T-helper 2 cell treated with Interferon-gamma antibody and Interleukin-4, amounts not matched to agents 5 μg/mL and 100 μg/mL, for 36 hours (primary cell): Measurements from ENCODE around the gene CBX2.

Source experiments
- DNase-seq: peaks from one replicate; pipeline ENCODE4 v3.0.0; 2021; ENCODE audit warnings: low spot score
- H3K27ac Mint-ChIP-seq: one replicate; pipeline ENCODE4 v1.8.0; 2021; ENCODE audit warnings: mild to moderate bottlenecking, mixed read lengths
- H3K27me3 Mint-ChIP-seq: one replicate; pipeline ENCODE4 v1.8.0; 2021; ENCODE audit warnings: low read depth, mixed read lengths
- H3K36me3 Mint-ChIP-seq: one replicate; pipeline ENCODE4 v1.8.0; 2021; ENCODE audit warnings: low read depth, mixed read lengths
- H3K4me1 Mint-ChIP-seq: one replicate; pipeline ENCODE4 v1.8.0; 2021; ENCODE audit warnings: low read depth, mixed read lengths
- H3K4me3 Mint-ChIP-seq: one replicate; pipeline ENCODE4 v1.8.0; 2022; ENCODE audit warnings: mild to moderate bottlenecking, moderate library complexity, mixed read lengths
- H3K9me3 Mint-ChIP-seq: one replicate; pipeline ENCODE4 v1.8.0; 2021; ENCODE audit warnings: mixed read lengths

CBX2 gene

DNA sequence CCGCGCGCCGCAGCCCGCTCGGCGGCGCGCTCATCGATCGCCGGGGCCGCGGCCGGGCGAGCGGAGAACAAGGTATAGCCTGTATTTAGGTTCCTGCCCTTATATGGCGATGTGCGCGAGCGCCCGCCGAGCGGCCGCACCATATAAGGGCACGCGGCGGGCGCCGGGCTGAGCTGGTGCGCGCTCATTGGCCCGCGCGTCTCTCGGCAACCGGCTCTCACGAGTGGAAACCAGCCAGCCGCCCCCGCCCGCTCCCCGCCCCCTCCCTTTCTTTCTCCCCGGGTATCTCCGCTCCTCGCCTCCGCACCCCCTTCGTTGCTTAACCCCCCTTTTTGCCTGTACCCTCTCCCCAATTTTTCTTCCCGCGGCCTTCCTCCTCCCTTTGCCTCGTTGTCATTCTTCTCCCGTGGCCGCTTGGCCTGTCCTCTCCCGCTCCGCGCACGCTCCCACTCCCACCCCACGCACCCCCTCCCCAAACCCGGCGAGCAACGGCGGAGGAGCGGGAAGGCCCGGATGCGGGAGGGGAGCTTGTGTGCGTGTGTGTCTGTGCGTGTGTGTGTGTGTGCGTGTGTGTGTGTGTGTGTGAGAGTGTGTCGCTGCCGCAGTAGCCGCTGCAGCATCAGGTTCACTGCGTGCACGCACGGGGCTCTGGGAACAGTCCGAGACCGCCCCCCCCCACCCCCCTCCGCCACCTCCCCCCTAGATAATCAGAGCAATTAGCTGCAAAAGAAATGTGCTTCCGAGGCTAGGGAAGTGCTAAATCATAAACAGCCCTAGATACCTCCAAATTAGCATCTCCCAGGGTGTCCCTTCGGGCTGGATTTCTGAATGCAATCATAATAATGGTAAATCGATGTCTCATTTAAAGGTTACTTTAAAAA is 32.4 kb downstream of the CBX2 start:
- Mint-ChIP-seq H3K4me1 (peaks cover 27% of the 10 kb centered on the region), H3K27ac (peak overlapping the region; percentile 26), H3K36me3 (no peaks in the 10 kb centered on the region), H3K27me3 (peaks cover 66% of the 10 kb centered on the region), H3K4me3 (peak overlapping the region; percentile 49), H3K9me3 (no peaks in the 10 kb centered on the region)
- peak; percentile 85 for DNase-seq

- H3K4me1 Mint-ChIP-seq, result peaks cover 21% of the 10 kb centered on the region
- H3K4me3 Mint-ChIP-seq, result peak overlapping the region; percentile 61
- peaks cover 61% of the 10 kb centered on the region for H3K27me3 Mint-ChIP-seq
- H3K36me3 Mint-ChIP-seq, result no peaks in the 10 kb centered on the region
- peak overlapping the region; percentile 26 for H3K27ac Mint-ChIP-seq
- no peaks in the 10 kb centered on the region for H3K9me3 Mint-ChIP-seq
- no peak for DNase-seq
Observed at GRCh38 chr17:79811011-79811867, 33.3 kb downstream of the CBX2 start.

DNA sequence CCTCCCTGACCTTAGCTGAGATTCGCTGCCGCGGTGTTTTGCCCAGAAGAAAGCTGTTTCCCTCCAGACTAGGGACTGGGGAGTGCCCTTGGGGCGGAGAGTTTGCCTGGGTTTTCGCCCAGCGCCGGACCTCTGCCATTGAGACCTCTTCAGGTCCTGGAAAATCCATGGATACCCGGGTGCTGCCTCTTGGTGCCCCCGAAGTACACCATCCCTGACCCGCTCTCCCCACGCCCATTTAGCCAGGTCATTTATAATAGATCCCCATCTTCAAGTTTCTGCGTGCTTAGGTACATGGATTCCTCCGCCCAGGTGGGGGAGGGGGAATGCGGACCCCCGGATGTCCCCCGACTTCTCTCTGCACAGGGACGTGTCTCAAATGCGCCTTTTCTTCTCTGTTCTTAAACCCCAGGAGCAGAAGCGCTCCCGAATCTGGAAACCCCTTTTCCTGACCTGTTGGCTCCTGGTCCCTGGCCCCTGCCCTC is 34.0 kb downstream of the CBX2 start:
- no peak for DNase-seq
- no peaks in the 10 kb centered on the region for H3K9me3 Mint-ChIP-seq
- H3K36me3 Mint-ChIP-seq, result no peaks in the 10 kb centered on the region
- peak overlapping the region; percentile 61 for H3K4me3 Mint-ChIP-seq
- peaks cover 21% of the 10 kb centered on the region for H3K4me1 Mint-ChIP-seq
- H3K27ac Mint-ChIP-seq, result peak overlapping the region; percentile 26
- H3K27me3 Mint-ChIP-seq, result peaks cover 61% of the 10 kb centered on the region

DNA sequence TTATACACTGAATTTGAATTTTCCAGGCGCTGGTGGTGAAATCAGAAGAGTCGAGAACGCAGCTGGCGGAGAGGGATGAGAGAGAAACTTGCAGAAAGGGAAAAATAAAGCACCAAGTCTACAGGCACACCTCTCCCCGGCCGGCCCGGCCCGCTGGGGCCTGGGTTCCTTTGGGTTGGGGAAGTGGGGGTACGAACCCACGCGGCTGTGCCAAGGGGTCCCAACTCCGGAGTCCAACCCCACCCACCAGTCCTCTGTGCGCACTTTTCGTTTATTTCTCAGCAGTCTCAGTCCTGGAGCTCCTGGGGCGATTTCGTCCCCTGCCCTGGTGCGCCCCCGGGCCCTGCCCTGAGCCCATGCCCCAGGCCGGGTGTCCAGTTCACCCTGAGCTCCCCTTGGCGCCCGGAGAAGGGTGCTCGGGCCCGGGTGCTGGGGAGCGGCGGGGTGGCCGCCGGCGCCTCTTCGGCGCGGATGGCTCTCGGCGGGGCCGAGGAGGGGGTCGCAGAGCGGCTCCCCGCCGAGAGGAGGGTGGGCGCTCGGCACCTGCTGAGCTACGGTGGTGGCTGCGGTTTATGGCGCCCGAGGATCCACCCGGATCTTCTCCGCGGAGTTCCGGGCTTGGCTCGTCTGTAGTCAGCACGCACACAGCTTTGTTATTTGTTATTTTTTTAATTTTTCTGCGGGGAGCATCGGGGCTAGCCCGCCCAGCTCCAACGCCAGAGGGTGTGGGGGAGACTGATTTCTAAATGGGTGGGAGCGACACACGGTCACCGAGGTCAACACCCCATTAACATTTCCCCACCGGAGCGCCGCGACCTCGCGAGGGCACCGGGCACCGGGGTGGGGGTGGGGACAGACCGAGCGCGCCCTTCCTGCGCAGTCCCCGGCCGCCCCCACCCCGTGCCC is 34.7 kb downstream of the CBX2 start:
- Mint-ChIP-seq H3K27ac (peak overlapping the region; percentile 55), H3K27me3 (peaks cover 61% of the 10 kb centered on the region), H3K4me1 (peaks cover 21% of the 10 kb centered on the region), H3K36me3 (no peaks in the 10 kb centered on the region), H3K4me3 (peak overlapping the region; percentile 61), H3K9me3 (no peaks in the 10 kb centered on the region)
- no peak for DNase-seq

DNA sequence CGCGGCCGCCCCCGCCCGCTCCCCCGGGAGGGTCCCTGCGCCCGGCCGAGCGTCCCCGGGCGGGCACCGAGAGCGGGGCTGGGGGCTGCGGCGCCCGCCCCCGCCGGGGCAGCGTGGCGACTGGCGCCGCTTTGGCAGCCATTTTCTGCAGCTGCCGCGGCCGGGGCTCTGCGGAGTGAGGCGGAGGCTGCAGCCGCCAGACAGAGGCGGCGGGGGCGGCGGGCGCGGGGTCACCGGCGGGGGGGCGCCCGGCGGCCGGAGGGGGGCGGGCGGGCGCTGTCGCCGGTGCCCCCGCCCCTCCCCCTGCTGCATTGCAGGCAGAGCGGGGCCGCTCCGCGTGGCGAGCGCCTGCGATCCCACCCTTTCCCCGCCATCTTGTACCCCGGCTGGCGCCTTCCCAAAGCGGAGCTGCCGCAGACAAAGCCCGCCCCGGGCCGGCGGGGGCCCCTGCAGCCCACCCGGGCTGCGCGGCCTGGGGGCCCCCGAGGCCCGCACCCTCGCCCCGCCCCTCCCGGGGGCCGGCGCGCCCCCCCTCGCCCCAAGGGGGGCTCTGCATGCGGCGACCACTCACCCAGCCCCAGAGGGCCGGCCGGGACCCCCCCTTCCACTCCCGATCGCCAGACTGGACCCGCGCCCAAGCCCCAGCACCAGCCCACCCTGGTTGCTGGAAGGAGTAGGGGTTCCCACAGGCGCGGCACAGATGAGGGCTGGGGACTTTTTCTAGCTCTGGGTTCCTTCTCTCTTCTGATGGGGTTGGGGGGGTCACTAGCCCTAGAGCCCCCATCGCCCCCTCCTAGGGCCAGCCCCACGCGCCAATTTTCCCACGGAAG is 35.6 kb downstream of the CBX2 start:
- H3K9me3 Mint-ChIP-seq, result no peaks in the 10 kb centered on the region
- H3K4me3 Mint-ChIP-seq, result no peak overlapping the region
- peaks cover 61% of the 10 kb centered on the region for H3K27me3 Mint-ChIP-seq
- H3K36me3 Mint-ChIP-seq, result no peaks in the 10 kb centered on the region
- no peak overlapping the region for H3K27ac Mint-ChIP-seq
- no peak for DNase-seq
- H3K4me1 Mint-ChIP-seq, result peaks cover 21% of the 10 kb centered on the region

DNA sequence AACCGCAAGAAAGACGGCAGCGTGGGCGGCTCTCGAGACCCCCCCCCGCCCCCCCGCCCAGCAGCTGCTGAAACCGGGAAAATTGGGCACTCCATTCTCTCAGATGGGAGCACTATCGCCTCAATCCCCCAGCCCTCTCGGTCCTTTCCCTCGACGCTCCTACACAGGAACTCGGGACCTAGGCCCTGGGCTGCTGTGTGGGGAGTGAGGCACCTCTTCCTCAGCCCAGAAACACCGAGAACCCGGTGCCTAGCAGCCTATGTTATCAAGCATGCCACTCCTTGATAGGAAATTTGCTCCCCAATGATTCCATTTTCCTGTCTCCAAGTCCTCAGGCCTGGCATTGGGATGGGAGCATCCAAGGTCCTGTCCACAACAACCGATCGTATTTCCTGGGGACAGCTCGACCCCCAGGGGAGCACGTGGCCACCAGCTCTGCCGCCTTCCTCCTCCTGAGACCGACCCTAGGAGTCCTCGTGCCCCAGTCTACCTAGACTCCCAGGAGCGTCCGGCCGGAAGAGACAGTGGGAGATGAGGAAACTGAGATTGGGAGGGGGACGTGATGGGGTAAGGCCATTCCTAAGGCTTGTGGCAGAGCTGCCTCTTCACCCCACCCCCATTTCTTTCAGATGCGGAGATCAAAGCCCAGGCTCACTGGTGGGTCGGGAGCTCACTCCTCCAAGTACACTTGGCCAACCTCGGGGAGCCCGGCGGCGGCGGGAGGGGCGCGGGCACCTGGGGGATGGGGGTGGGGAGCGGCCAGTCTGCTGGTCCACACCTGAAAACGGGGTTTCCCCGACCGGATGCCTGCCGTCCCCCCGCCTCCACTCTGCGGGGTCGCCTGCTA is 36.4 kb downstream of the CBX2 start:
- DNase-seq, result no peak
- Mint-ChIP-seq H3K4me3 (peak overlapping the region; percentile 54), H3K4me1 (peaks cover 17% of the 10 kb centered on the region), H3K9me3 (no peaks in the 10 kb centered on the region), H3K27me3 (peaks cover 60% of the 10 kb centered on the region), H3K27ac (peak overlapping the region; percentile 3), H3K36me3 (no peaks in the 10 kb centered on the region)

DNA sequence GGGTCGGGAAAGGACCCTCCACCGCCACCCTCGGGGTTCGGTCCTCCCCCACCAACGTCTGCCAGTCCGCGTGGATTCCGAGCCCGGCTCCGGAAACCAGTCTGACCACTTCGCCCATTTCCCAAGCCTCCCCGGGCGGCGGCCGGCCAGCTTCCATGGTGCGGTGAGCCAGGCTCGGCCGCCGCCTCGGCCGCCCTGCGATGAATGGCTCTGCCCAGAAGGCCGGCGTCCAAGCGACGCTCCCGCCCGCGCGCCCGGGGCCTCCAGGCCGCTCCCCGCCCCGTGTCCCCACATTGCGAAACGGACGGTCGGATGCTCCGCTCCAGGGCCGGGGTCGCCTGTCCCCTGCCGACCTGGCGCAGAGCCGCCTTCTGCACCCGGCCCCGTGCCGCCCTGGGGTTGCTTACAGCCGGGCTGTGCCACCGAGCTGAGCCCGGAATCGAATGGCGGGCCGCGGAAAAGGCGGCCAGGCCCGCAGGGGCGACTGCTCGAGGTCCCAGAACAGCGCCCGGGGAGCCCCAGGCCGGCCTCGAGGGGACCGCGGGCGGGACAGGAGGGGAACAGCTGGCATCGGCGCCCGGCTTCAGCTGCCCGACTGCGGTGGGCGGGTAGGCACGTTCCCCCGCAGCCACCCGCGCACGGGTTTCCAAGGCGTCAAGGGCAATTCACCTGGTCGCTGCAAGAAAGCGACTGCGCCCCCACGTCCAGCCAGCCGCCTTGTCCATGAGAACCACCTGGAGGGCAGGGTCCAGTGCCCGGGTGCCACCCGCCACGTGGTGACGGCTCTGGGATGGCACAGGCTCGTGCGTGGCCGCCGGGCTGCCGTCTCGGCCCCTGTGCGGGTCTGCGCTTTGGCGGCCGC is 37.3 kb downstream of the CBX2 start:
- no peak overlapping the region for H3K4me3 Mint-ChIP-seq

GRCh38 chr17:79815836-79816461 is 38.0 kb downstream of the CBX2 start:
- H3K4me1 Mint-ChIP-seq, result peaks cover 13% of the 10 kb centered on the region
- no peaks in the 10 kb centered on the region for H3K9me3 Mint-ChIP-seq
- peaks cover 67% of the 10 kb centered on the region for H3K27me3 Mint-ChIP-seq
- H3K27ac Mint-ChIP-seq, result no peak overlapping the region
- H3K4me3 Mint-ChIP-seq, result no peak overlapping the region
- H3K36me3 Mint-ChIP-seq, result no peaks in the 10 kb centered on the region
- no peak for DNase-seq

More for the DNA sequence above, 37.3 kb downstream of the CBX2 start:
- Mint-ChIP-seq H3K4me1 (peaks cover 16% of the 10 kb centered on the region), H3K36me3 (no peaks in the 10 kb centered on the region), H3K27me3 (peaks cover 65% of the 10 kb centered on the region), H3K27ac (no peak overlapping the region), H3K9me3 (no peaks in the 10 kb centered on the region)
- no peak for DNase-seq

DNA sequence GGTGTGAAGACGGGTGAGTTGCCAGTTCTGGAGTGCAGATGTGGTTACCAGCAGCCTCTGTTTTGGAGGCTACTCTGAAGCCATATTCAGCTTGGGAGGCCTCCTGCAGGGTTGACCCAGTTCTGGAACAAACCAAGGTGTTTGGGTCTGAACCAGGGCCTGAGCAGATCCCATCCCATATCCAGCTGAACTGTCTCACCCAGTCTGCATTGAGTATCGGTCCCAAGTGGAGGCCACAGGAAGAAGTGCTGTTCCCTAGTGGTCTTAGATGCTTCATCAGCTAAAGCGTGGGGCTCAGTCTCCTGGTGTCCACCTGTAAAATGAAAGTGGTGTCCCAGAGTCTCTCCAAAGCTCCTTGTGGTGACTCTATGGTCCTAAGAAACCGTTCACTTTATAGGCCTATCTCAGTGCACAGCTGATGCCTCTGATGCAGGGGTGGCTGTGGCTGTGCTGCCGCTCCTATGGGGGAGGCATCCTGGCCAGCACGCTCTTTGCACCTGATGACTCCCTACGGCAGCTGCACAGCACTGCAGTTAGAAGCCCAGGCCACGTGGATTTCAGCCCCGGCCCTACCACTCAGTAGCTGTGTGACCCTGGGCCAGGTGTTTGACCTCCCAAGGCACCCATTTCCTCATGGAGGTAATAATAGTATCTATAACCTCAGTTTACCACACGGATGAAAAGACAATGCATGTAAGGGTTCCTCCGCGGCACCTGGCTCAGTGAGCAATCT is 40.2 kb downstream of the CBX2 start:
- H3K27me3 Mint-ChIP-seq, result peaks cover 63% of the 10 kb centered on the region
- no peaks in the 10 kb centered on the region for H3K9me3 Mint-ChIP-seq
- no peaks in the 10 kb centered on the region for H3K36me3 Mint-ChIP-seq
- no peak overlapping the region for H3K4me3 Mint-ChIP-seq
- peaks cover 4% of the 10 kb centered on the region for H3K4me1 Mint-ChIP-seq
- no peak overlapping the region for H3K27ac Mint-ChIP-seq
- no peak for DNase-seq

DNA sequence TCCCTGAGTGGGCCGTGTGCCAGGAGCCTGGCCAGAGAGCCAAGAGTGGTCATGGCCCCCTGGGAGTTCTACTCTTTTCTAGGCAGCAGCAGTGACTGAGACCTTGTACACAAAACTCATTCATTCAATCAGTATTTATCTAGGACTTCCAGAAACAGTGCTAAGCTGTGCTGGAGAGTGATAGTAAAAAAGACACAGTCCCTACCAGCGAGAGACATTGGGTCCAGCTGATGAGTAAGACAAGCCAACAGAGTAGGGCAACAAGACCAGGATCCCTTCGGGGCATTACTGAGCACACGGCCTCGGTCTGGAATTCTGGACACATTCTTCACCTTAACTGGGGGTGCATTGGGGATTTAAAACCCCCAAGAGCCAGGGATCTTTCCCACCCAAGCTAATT is 41.1 kb downstream of the CBX2 start:
- H3K27me3 Mint-ChIP-seq, result peaks cover 65% of the 10 kb centered on the region
- no peak overlapping the region for H3K27ac Mint-ChIP-seq

More for the DNA sequence above, 41.1 kb downstream of the CBX2 start:
- peaks cover 4% of the 10 kb centered on the region for H3K4me1 Mint-ChIP-seq
- no peak for DNase-seq
- H3K4me3 Mint-ChIP-seq, result no peak overlapping the region
- no peaks in the 10 kb centered on the region for H3K9me3 Mint-ChIP-seq
- H3K36me3 Mint-ChIP-seq, result no peaks in the 10 kb centered on the region
